Body of pancreas (tissue), 4 donors: ENCODE data around the gene FETUB.
"Not testable (repeated sequence)": the region's sequence is repeated elsewhere in the genome, so short reads cannot be mapped to it uniquely, and the experiment has no call there.

ENCODE experiments used
- POLR2A ChIP-seq, 3 donors: fragments of 450-650 bp; IDR thresholded peaks; one replicate each; pipeline ENCODE4 v1.6.1; 2016; ENCODE audit warnings: antibody characterized with exemption in 3 of 3, mild to moderate bottlenecking in 2 of 3
- TF ChIP-seq, protein P1 (sequence below), 7 experiments: fragments of 450-650 bp in 4 of 7; fragments of 200-600 bp in 3 of 7; sonication (generic) in 3 of 7; IDR thresholded peaks; one replicate each; pipeline ENCODE4 v1.5.1; 2016 to 2019; ENCODE audit warnings: antibody characterized with exemption in 7 of 7

- TF ChIP-seq, protein P1, sequence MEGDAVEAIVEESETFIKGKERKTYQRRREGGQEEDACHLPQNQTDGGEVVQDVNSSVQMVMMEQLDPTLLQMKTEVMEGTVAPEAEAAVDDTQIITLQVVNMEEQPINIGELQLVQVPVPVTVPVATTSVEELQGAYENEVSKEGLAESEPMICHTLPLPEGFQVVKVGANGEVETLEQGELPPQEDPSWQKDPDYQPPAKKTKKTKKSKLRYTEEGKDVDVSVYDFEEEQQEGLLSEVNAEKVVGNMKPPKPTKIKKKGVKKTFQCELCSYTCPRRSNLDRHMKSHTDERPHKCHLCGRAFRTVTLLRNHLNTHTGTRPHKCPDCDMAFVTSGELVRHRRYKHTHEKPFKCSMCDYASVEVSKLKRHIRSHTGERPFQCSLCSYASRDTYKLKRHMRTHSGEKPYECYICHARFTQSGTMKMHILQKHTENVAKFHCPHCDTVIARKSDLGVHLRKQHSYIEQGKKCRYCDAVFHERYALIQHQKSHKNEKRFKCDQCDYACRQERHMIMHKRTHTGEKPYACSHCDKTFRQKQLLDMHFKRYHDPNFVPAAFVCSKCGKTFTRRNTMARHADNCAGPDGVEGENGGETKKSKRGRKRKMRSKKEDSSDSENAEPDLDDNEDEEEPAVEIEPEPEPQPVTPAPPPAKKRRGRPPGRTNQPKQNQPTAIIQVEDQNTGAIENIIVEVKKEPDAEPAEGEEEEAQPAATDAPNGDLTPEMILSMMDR (IDR thresholded peaks at IDR 0.05): not testable (repeated sequence)
- TF ChIP-seq POLR2A (IDR thresholded peaks at IDR 0.05): not testable (repeated sequence)
These were observed 6.0 kb upstream of the FETUB start for GRCh38 chr3:186634207-186634606.
